H1 (cell line): ENCODE data around the gene CACNA2D3. TPM values are rescaled to one million over a fixed set of nuclear protein-coding genes. Genes with fewer than 3 reads are reported as not detected.

ENCODE experiments used
- CTCF ChIA-PET: fragments of 300-600 bp; sonication (Branson Sonifier 250); formaldehyde crosslinking; loops from one replicate; lab custom pipeline; 2021; ENCODE audit not compliant: partially characterized antibody; lab: Charles Lee
- POLR2A ChIA-PET: fragments of 300-600 bp; sonication (Branson Sonifier 250); formaldehyde crosslinking; loops from one replicate; lab custom pipeline; 2021; ENCODE audit warnings: inconsistent platforms; ENCODE audit not compliant: partially characterized antibody; lab: Charles Lee
- DNase-seq, 2 experiments: peaks; one replicate each; pipeline versions ENCODE4 v3.0.0 to v3.0.0-alpha.2; 2010 to 2022; ENCODE audit warnings: low spot score in 2 of 2, low read depth in 1 of 2, mixed read lengths in 1 of 2
- FAIRE-seq: peaks from 2 replicates; lab custom pipeline; 2011; peaks lifted over from hg19 to GRCh38; lab: Jason Lieb, UNC
- H2AFZ ChIP-seq: 2 replicates; pipeline ENCODE4 v1.8.1; 2012; ENCODE audit warnings: low read length, inconsistent platforms
- H2AK5ac ChIP-seq: 2 replicates; pipeline ENCODE4 v1.6.1; 2013; ENCODE audit warnings: low read depth, low read length
- H2BK120ac ChIP-seq: replicated peaks from 2 replicates; pipeline ENCODE3; 2013; ENCODE audit warnings: low read depth, low read length, inconsistent platforms
- H2BK12ac ChIP-seq: 2 replicates; pipeline ENCODE4 v1.6.1; 2013; ENCODE audit warnings: low read depth, low read length
- H2BK15ac ChIP-seq: 2 replicates; pipeline ENCODE4 v1.6.1; 2013; ENCODE audit warnings: low read length
- H2BK20ac ChIP-seq: 2 replicates; pipeline ENCODE4 v1.6.1; 2013; ENCODE audit warnings: low read length
- H2BK5ac ChIP-seq: 2 replicates; pipeline ENCODE4 v1.6.1; 2013; ENCODE audit warnings: low read depth, low read length
- H3K14ac ChIP-seq: 2 replicates; pipeline ENCODE4 v1.6.1; 2013; ENCODE audit warnings: inconsistent platforms; ENCODE audit not compliant: insufficient read length
- H3K18ac ChIP-seq: 2 replicates; pipeline ENCODE4 v1.6.1; 2013; ENCODE audit warnings: low read length; ENCODE audit errors: extremely low read depth
- H3K23ac ChIP-seq: 2 replicates; pipeline ENCODE4 v1.6.1; 2013; ENCODE audit warnings: inconsistent platforms; ENCODE audit not compliant: insufficient read length
- H3K23me2 ChIP-seq: 2 replicates; pipeline ENCODE4 v1.6.1; 2013; ENCODE audit warnings: low read depth, low read length
- H3K27ac ChIP-seq: 2 replicates; pipeline ENCODE4 v1.6.1; 2011; ENCODE audit warnings: low read depth, low read length, inconsistent platforms
- H3K27me3 ChIP-seq, 4 experiments: replicated peaks in 1 of 4; 1 replicate in 1 of 4; 2 replicates in 3 of 4; pipeline versions ENCODE4 v1.6.1 to v1.8.1; 2011 to 2013; ENCODE audit warnings: low read length in 3 of 4, mild to moderate bottlenecking in 3 of 4, inconsistent platforms in 2 of 4, mixed read lengths in 2 of 4, moderate library complexity in 1 of 4; ENCODE audit not compliant: control insufficient read depth in 3 of 4, insufficient read depth in 3 of 4; ENCODE audit errors: extremely low read depth in 1 of 4
- H3K36me3 ChIP-seq, 4 experiments: 2 replicates each; pipeline versions ENCODE4 v1.6.1 to v1.8.1; 2011 to 2013; ENCODE audit warnings: mild to moderate bottlenecking in 4 of 4, low read length in 3 of 4, moderate library complexity in 2 of 4, control low read depth in 1 of 4, inconsistent platforms in 1 of 4; ENCODE audit not compliant: insufficient read depth in 4 of 4, control insufficient read depth in 2 of 4
- H3K4ac ChIP-seq: replicated peaks from 2 replicates; pipeline ENCODE3; 2013; ENCODE audit warnings: low read length, low read depth, mixed read lengths, inconsistent platforms; ENCODE audit not compliant: insufficient read length
- H3K4me1 ChIP-seq, 4 experiments: replicated peaks in 1 of 4; 1 replicate in 1 of 4; 2 replicates in 3 of 4; pipeline versions ENCODE4 v1.6.1 to v1.8.1; 2011 to 2013; ENCODE audit warnings: low read length in 3 of 4, inconsistent platforms in 2 of 4, mixed read lengths in 1 of 4; ENCODE audit not compliant: insufficient read depth in 4 of 4, control insufficient read depth in 3 of 4
- H3K4me2 ChIP-seq, 2 experiments: 2 replicates each; pipeline versions ENCODE4 v1.6.1 to v1.8.1; 2011 to 2013; ENCODE audit warnings: low read depth in 2 of 2, low read length in 2 of 2, control low read depth in 1 of 2, inconsistent platforms in 1 of 2, mild to moderate bottlenecking in 1 of 2; ENCODE audit not compliant: insufficient read depth in 1 of 2
- H3K4me3 ChIP-seq, 4 experiments: fragments of 200-600, 300-600 bp in 1 of 4; sonication (generic), shearing (Covaris generic), sonication (Bioruptor Twin) in 1 of 4; 2 replicates each; pipeline versions ENCODE4 v1.5.1 to v1.8.1; 2011 to 2016; ENCODE audit warnings: low read length in 4 of 4, low read depth in 3 of 4, control low read depth in 2 of 4, inconsistent platforms in 2 of 4, mild to moderate bottlenecking in 2 of 4, mixed read lengths in 1 of 4, moderate library complexity in 1 of 4; ENCODE audit not compliant: insufficient read depth in 2 of 4; ENCODE audit errors: extremely low read depth in 1 of 4
- H3K56ac ChIP-seq: replicated peaks from 2 replicates; pipeline ENCODE3; 2013; ENCODE audit warnings: low read depth, mild to moderate bottlenecking, mixed read lengths, low read length, inconsistent platforms; ENCODE audit not compliant: insufficient read length
- H3K79me1 ChIP-seq: 2 replicates; pipeline ENCODE4 v1.6.1; 2013; ENCODE audit warnings: low read depth, low read length, control low read depth
- H3K79me2 ChIP-seq, 2 experiments: 2 replicates each; pipeline versions ENCODE4 v1.6.1 to v1.8.1; 2012 to 2013; ENCODE audit warnings: low read length in 2 of 2, mild to moderate bottlenecking in 2 of 2, inconsistent platforms in 1 of 2; ENCODE audit not compliant: insufficient read depth in 2 of 2, control insufficient read depth in 1 of 2
- H3K9ac ChIP-seq, 4 experiments: replicated peaks in 1 of 4; 1 replicate in 1 of 4; 2 replicates in 3 of 4; pipeline versions ENCODE4 v1.6.1 to v1.8.1; 2011 to 2013; ENCODE audit warnings: low read depth in 3 of 4, low read length in 3 of 4, control low read depth in 2 of 4, mild to moderate bottlenecking in 2 of 4, moderate library complexity in 2 of 4, inconsistent platforms in 1 of 4; ENCODE audit errors: extremely low read depth in 1 of 4
- H3K9me3 ChIP-seq, 2 experiments: 2 replicates each; pipeline versions ENCODE4 v1.6.1 to v1.8.1; 2012 to 2013; ENCODE audit warnings: mild to moderate bottlenecking in 2 of 2, moderate library complexity in 2 of 2, control low read depth in 1 of 2, inconsistent platforms in 1 of 2, low read depth in 1 of 2, low read length in 1 of 2, mixed read lengths in 1 of 2; ENCODE audit not compliant: insufficient read depth in 2 of 2
- H4K20me1 ChIP-seq, 2 experiments: replicated peaks in 1 of 2; 2 replicates each; pipeline versions ENCODE3 to v1.8.1; 2011 to 2013; ENCODE audit warnings: inconsistent platforms in 2 of 2, low read length in 2 of 2, mild to moderate bottlenecking in 1 of 2; ENCODE audit not compliant: insufficient read depth in 2 of 2, control insufficient read depth in 1 of 2
- H4K5ac ChIP-seq: 2 replicates; pipeline ENCODE4 v1.6.1; 2013; ENCODE audit warnings: low read length, low read depth, mixed read lengths, inconsistent platforms; ENCODE audit not compliant: insufficient read length
- H4K8ac ChIP-seq: 2 replicates; pipeline ENCODE4 v1.8.0; 2013; ENCODE audit warnings: mild to moderate bottlenecking, moderate library complexity, low read length, inconsistent platforms; ENCODE audit not compliant: insufficient read depth; ENCODE audit errors: extremely low read depth
- H4K91ac ChIP-seq: replicated peaks from 2 replicates; pipeline ENCODE3; 2013; ENCODE audit warnings: low read length, mixed read lengths, inconsistent platforms; ENCODE audit not compliant: insufficient read length
- EGR1 ChIP-seq: IDR thresholded peaks from 2 replicates; pipeline ENCODE4 v1.6.1; 2011; ENCODE audit warnings: low read depth, low read length, borderline replicate concordance
- EZH2 ChIP-seq: fragments of 200-600 bp; sonication (generic); IDR thresholded peaks from 2 replicates; pipeline ENCODE4 v1.7.1; 2012; ENCODE audit warnings: low read depth, mild to moderate bottlenecking, moderate library complexity, low read length, inconsistent platforms; ENCODE audit not compliant: severe bottlenecking
- JUND ChIP-seq: IDR thresholded peaks from 2 replicates; pipeline ENCODE4 v1.6.1; 2011; ENCODE audit warnings: mild to moderate bottlenecking, improper control_type of control experiment, low read length
- RXRA ChIP-seq: IDR thresholded peaks from 2 replicates; pipeline ENCODE4 v1.6.1; 2011; ENCODE audit warnings: low read depth, mild to moderate bottlenecking, low read length, moderate library complexity; ENCODE audit not compliant: insufficient read depth
- SAP30 ChIP-seq: fragments of 300-600 bp; sonication (generic); IDR thresholded peaks from 2 replicates; pipeline ENCODE4 v1.7.1; 2012; ENCODE audit warnings: low read length, moderate library complexity, mild to moderate bottlenecking, inconsistent platforms; ENCODE audit not compliant: insufficient read depth, insufficient replicate concordance
- SP1 ChIP-seq: IDR thresholded peaks from 2 replicates; pipeline ENCODE4 v1.6.1; 2011; ENCODE audit warnings: low read depth, low read length
- USF2 ChIP-seq: IDR thresholded peaks from 2 replicates; pipeline ENCODE4 v1.6.1; 2011; ENCODE audit warnings: low read length, improper control_type of control experiment
- WGBS, 2 experiments: shearing (Covaris generic) in 1 of 2; methylation state at CpG; one replicate each; pipeline versions ENCODE4 v1.1.6 to v1.1.7; 2013 to 2015; ENCODE audit warnings: low lambda C conversion rate in 2 of 2, mixed read lengths in 2 of 2, inconsistent platforms in 1 of 2, low coverage in 1 of 2, missing lambda C conversion rate in 1 of 2; ENCODE audit not compliant: insufficient replicate concordance in 2 of 2, insufficient coverage in 1 of 2, insufficient read length in 1 of 2; ENCODE audit errors: extremely low coverage in 1 of 2, missing lambda C conversion rate in 1 of 2; 5-methylcytosine and 5-hydroxymethylcytosine counted together
- polyA plus RNA-seq, 7 experiments: library from polyadenylated mRNA; depleted of rRNA in 3 of 7; stranded (reverse) in 5 of 7; unstranded in 2 of 7; fragments of >200 nt in 5 of 7; fragments of 200-250 nt in 2 of 7; gene quantifications; 1 replicate in 5 of 7; 2 replicates in 1 of 7; 4 replicates in 1 of 7; pipeline versions ENCODE4 v1.2.1 to v1.2.3, GENCODE V29; 2011 to 2013; ENCODE audit warnings: missing spikeins in 2 of 7, mixed read lengths in 2 of 7
- total RNA-seq: library from RNA; stranded (reverse); fragmentation: NEBNext Ultra II Directional; extraction: Animal tissue kit (Norgen Biotek cat#: 25700); gene quantifications from 2 replicates; pipeline ENCODE4 v1.2.1, GENCODE V29; 2021

The CACNA2D3 gene
- total and polyA plus RNA-seq, 2 of the 8 experiments (the other 6 are each of a cell fraction or from before 2014, with no cell fraction given): 1.5 to 1.8 TPM

DNA sequence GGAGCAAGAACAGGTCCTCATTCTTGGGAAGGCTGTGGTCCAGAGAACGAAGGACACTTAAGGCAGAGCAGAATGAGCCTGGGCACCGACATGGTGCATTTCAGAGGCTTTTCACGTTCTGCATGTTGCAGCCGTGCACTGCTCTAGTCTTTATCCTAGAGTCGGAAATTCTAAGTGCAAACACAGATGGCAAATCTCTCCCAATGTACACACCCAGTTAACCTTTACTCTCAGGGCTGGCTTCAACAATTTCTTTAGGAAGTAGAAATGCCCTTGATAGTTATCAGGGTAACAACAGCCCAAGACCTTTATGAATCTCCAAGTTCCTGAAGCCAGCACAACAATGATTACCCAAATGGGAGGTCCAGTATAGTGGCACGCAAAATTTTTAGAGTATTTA, 844.6 kb downstream of the CACNA2D3 start:
- FAIRE-seq (no peak), DNase-seq (no peak)
- H3K9me3 ChIP-seq: no peaks in the 10 kb centered on the region
- no peaks in the 10 kb centered on the region for H3K79me1 ChIP-seq
- H3K9ac ChIP-seq: no peak overlapping the region
- peaks cover 0 to 4% (median 2%) of the 10 kb centered on the region in 4 experiments; a peak in 2 of 7 replicates for H3K4me1 ChIP-seq
- H3K36me3 ChIP-seq: no peaks in the 10 kb centered on the region
- no peaks in the 10 kb centered on the region for H3K79me2 ChIP-seq
- no peak overlapping the region for H4K91ac ChIP-seq
- H2AFZ ChIP-seq: no peak overlapping the region
- H2BK120ac ChIP-seq: no peak overlapping the region
- H2BK5ac ChIP-seq: no peak overlapping the region
- H4K8ac ChIP-seq: no peak overlapping the region
- 97% methylated on average over 6 of the region's 6 CpGs; no CpG with 5 or more reads in 1 of the 2 experiments for WGBS, 2 experiments
- no peaks in the 10 kb centered on the region for H3K27me3 ChIP-seq
- no peak overlapping the region for H2AK5ac ChIP-seq
- H3K4ac ChIP-seq: no peak overlapping the region
- H3K23ac ChIP-seq: no peak overlapping the region
- POLR2A ChIA-PET: no interaction called here
- H3K14ac ChIP-seq: no peak overlapping the region
- no peak for TF ChIP-seq USF2
- no peak for TF ChIP-seq EGR1
- no peak for TF ChIP-seq SP1
- TF ChIP-seq EZH2: no peak
- TF ChIP-seq JUND: no peak
- no peak for TF ChIP-seq SAP30
- TF ChIP-seq RXRA: no peak
- no peak overlapping the region for H3K27ac ChIP-seq
- no peak overlapping the region for H3K4me2 ChIP-seq
- no peak overlapping the region for H2BK15ac ChIP-seq
- no peak overlapping the region for H3K56ac ChIP-seq
- H3K23me2 ChIP-seq: no peaks in the 10 kb centered on the region; the same call in 1 of the 2 replicates
- H4K20me1 ChIP-seq: no peaks in the 10 kb centered on the region
- H4K5ac ChIP-seq: no peak overlapping the region
- H2BK12ac ChIP-seq: no peak overlapping the region
- CTCF ChIA-PET: no interaction called here
- H3K4me3 ChIP-seq: no peak overlapping the region
- H2BK20ac ChIP-seq: no peak overlapping the region
- H3K18ac ChIP-seq: no peak overlapping the region
